ENCODE results near the gene MAP2. TPM values are rescaled to one million over a fixed set of nuclear protein-coding genes. Genes with fewer than 3 reads are reported as not detected.

Gene MAP2
- total and polyA plus RNA-seq, 2 experiments from 2014 or later = 2.9 to 4.4 TPM

DNA sequence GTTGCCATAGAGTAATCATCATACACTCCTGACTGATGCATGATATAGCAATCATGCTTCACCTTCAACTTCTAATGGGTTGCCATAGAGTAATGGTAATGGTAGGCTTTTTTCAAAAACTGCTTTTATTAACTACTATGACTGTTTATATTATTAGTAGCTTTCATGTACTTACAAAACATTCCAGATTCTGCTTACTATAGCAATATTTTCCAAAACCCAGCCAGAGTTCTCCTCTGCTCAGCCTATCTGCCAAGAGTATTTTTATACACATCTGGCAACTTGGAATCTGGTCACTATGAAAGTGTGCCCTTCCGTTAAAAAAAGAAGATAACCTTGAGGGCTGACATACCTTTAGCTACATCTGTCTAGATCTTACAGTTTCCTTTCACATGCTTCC lies 342.8 kb downstream of the MAP2 start:
- H3K4me1 Mint-ChIP-seq = peaks cover 4% of the 10 kb centered on the region; the same call in 2 of the 3 replicates
- Histone ChIP-seq H3K27me3 (ENCODE audit: insufficient read depth) (peaks cover 99% of the 10 kb centered on the region), H3K4me1 (ENCODE audit: insufficient read depth) (peaks cover 5% of the 10 kb centered on the region; the same call in 1 of the 2 replicates), H4K20me1 (replicated peaks; ENCODE audit: insufficient read depth) (peaks cover 7% of the 10 kb centered on the region; the same call in 1 of the 2 replicates), H3K36me3 (ENCODE audit: insufficient read depth) (no peaks in the 10 kb centered on the region), H3K79me2 (replicated peaks; ENCODE audit: insufficient read depth) (no peaks in the 10 kb centered on the region), H3F3A (replicated peaks; ENCODE audit: low read depth) (no peaks in the 10 kb centered on the region), H3K9me2 (ENCODE audit: insufficient read depth) (no peaks in the 10 kb centered on the region), H3K4me3 (no peak overlapping the region), H3K4me2 (no peak overlapping the region), H3K27ac (ENCODE audit: low read depth) (no peak overlapping the region), H2AFZ (no peak overlapping the region)
- H3K27ac Mint-ChIP-seq = no peak overlapping the region
- TF ChIP-seq EZH2 (IDR thresholded peaks at IDR 0.05; ENCODE audit: low read depth, unreplicated experiment) (no peak), JUNB (IDR thresholded peaks at IDR 0.05; ENCODE audit: unreplicated experiment) (no peak), ZNF114 (CRISPR knock-in tag; IDR thresholded peaks at IDR 0.05) (no peak), STAT1 (IDR thresholded peaks at IDR 0.05; ENCODE audit: unreplicated experiment) (no peak), CREB1 (CRISPR knock-in tag; IDR thresholded peaks at IDR 0.05; ENCODE audit: low read depth) (no peak), POLR2AphosphoS5 (IDR thresholded peaks at IDR 0.05; ENCODE audit: low read depth) (no peak), EZH2phosphoT487 (IDR thresholded peaks at IDR 0.05; ENCODE audit: unreplicated experiment) (no peak), ZNF331 (CRISPR knock-in tag; IDR thresholded peaks at IDR 0.05; ENCODE audit: low read depth) (no peak), NANOG (IDR thresholded peaks at IDR 0.05; ENCODE audit: borderline replicate concordance) (no peak)
- TF ChIP-seq, protein P1, sequence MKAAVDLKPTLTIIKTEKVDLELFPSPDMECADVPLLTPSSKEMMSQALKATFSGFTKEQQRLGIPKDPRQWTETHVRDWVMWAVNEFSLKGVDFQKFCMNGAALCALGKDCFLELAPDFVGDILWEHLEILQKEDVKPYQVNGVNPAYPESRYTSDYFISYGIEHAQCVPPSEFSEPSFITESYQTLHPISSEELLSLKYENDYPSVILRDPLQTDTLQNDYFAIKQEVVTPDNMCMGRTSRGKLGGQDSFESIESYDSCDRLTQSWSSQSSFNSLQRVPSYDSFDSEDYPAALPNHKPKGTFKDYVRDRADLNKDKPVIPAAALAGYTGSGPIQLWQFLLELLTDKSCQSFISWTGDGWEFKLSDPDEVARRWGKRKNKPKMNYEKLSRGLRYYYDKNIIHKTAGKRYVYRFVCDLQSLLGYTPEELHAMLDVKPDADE (IDR thresholded peaks at IDR 0.05) = no peak
- TF ChIP-seq, protein P2, sequence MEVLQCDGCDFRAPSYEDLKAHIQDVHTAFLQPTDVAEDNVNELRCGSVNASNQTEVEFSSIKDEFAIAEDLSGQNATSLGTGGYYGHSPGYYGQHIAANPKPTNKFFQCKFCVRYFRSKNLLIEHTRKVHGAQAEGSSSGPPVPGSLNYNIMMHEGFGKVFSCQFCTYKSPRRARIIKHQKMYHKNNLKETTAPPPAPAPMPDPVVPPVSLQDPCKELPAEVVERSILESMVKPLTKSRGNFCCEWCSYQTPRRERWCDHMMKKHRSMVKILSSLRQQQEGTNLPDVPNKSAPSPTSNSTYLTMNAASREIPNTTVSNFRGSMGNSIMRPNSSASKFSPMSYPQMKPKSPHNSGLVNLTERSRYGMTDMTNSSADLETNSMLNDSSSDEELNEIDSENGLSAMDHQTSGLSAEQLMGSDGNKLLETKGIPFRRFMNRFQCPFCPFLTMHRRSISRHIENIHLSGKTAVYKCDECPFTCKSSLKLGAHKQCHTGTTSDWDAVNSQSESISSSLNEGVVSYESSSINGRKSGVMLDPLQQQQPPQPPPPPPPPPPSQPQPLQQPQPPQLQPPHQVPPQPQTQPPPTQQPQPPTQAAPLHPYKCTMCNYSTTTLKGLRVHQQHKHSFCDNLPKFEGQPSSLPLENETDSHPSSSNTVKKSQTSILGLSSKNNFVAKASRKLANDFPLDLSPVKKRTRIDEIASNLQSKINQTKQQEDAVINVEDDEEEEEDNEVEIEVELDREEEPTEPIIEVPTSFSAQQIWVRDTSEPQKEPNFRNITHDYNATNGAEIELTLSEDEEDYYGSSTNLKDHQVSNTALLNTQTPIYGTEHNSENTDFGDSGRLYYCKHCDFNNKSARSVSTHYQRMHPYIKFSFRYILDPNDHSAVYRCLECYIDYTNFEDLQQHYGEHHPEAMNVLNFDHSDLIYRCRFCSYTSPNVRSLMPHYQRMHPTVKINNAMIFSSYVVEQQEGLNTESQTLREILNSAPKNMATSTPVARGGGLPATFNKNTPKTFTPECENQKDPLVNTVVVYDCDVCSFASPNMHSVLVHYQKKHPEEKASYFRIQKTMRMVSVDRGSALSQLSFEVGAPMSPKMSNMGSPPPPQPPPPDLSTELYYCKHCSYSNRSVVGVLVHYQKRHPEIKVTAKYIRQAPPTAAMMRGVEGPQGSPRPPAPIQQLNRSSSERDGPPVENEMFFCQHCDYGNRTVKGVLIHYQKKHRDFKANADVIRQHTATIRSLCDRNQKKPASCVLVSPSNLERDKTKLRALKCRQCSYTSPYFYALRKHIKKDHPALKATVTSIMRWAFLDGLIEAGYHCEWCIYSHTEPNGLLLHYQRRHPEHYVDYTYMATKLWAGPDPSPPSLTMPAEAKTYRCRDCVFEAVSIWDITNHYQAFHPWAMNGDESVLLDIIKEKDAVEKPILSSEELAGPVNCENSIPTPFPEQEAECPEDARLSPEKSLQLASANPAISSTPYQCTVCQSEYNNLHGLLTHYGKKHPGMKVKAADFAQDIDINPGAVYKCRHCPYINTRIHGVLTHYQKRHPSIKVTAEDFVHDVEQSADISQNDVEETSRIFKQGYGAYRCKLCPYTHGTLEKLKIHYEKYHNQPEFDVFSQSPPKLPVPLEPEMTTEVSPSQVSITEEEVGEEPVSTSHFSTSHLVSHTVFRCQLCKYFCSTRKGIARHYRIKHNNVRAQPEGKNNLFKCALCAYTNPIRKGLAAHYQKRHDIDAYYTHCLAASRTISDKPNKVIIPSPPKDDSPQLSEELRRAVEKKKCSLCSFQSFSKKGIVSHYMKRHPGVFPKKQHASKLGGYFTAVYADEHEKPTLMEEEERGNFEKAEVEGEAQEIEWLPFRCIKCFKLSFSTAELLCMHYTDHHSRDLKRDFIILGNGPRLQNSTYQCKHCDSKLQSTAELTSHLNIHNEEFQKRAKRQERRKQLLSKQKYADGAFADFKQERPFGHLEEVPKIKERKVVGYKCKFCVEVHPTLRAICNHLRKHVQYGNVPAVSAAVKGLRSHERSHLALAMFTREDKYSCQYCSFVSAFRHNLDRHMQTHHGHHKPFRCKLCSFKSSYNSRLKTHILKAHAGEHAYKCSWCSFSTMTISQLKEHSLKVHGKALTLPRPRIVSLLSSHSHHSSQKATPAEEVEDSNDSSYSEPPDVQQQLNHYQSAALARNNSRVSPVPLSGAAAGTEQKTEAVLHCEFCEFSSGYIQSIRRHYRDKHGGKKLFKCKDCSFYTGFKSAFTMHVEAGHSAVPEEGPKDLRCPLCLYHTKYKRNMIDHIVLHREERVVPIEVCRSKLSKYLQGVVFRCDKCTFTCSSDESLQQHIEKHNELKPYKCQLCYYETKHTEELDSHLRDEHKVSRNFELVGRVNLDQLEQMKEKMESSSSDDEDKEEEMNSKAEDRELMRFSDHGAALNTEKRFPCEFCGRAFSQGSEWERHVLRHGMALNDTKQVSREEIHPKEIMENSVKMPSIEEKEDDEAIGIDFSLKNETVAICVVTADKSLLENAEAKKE (CRISPR knock-in tag; IDR thresholded peaks at IDR 0.05) = no peak
- TF ChIP-seq, protein P3, sequence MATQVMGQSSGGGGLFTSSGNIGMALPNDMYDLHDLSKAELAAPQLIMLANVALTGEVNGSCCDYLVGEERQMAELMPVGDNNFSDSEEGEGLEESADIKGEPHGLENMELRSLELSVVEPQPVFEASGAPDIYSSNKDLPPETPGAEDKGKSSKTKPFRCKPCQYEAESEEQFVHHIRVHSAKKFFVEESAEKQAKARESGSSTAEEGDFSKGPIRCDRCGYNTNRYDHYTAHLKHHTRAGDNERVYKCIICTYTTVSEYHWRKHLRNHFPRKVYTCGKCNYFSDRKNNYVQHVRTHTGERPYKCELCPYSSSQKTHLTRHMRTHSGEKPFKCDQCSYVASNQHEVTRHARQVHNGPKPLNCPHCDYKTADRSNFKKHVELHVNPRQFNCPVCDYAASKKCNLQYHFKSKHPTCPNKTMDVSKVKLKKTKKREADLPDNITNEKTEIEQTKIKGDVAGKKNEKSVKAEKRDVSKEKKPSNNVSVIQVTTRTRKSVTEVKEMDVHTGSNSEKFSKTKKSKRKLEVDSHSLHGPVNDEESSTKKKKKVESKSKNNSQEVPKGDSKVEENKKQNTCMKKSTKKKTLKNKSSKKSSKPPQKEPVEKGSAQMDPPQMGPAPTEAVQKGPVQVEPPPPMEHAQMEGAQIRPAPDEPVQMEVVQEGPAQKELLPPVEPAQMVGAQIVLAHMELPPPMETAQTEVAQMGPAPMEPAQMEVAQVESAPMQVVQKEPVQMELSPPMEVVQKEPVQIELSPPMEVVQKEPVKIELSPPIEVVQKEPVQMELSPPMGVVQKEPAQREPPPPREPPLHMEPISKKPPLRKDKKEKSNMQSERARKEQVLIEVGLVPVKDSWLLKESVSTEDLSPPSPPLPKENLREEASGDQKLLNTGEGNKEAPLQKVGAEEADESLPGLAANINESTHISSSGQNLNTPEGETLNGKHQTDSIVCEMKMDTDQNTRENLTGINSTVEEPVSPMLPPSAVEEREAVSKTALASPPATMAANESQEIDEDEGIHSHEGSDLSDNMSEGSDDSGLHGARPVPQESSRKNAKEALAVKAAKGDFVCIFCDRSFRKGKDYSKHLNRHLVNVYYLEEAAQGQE (IDR thresholded peaks at IDR 0.05; ENCODE audit: unreplicated experiment) = no peak
- TF ChIP-seq, protein P4, sequence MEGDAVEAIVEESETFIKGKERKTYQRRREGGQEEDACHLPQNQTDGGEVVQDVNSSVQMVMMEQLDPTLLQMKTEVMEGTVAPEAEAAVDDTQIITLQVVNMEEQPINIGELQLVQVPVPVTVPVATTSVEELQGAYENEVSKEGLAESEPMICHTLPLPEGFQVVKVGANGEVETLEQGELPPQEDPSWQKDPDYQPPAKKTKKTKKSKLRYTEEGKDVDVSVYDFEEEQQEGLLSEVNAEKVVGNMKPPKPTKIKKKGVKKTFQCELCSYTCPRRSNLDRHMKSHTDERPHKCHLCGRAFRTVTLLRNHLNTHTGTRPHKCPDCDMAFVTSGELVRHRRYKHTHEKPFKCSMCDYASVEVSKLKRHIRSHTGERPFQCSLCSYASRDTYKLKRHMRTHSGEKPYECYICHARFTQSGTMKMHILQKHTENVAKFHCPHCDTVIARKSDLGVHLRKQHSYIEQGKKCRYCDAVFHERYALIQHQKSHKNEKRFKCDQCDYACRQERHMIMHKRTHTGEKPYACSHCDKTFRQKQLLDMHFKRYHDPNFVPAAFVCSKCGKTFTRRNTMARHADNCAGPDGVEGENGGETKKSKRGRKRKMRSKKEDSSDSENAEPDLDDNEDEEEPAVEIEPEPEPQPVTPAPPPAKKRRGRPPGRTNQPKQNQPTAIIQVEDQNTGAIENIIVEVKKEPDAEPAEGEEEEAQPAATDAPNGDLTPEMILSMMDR (conservative IDR thresholded peaks at IDR 0.05; ENCODE audit: low read depth in 2 of 2) = no peak
- ATAC-seq (no peak), DNase-seq (ENCODE audit: low spot score) (no peak)
- H3K36me3 Mint-ChIP-seq (ENCODE audit: low read depth) = no peaks in the 10 kb centered on the region
- H3K4me3 Mint-ChIP-seq = no peak overlapping the region
- H3K9me3 Mint-ChIP-seq = no peaks in the 10 kb centered on the region
- H3K27me3 Mint-ChIP-seq (ENCODE audit: insufficient read depth, low read depth, poor library complexity) = peaks cover 26% of the 10 kb centered on the region

All from GM23338 (cell line).